Testis (tissue), 3 donors: ENCODE data around the gene PRAME. TPM values are rescaled to one million over a fixed set of nuclear protein-coding genes. Genes with fewer than 3 reads are reported as not detected.
A peak's percentile ranks its signal among the peaks of the same experiment; 100 is the strongest.

ENCODE experiments used
- DNase-seq: peaks from one replicate; pipeline ENCODE4 v3.0.0-alpha.2; 2019
- H3K27ac ChIP-seq, 2 donors: fragments of 200-600 bp; sonication (generic); one replicate each; pipeline ENCODE4 v1.5.1; 2019
- H3K27me3 ChIP-seq: fragments of 200-600 bp; sonication (generic); one replicate; pipeline ENCODE4 v1.5.1; 2019
- H3K36me3 ChIP-seq: fragments of 200-600 bp; sonication (generic); one replicate; pipeline ENCODE4 v1.5.1; 2017; ENCODE audit warnings: low read depth; ENCODE audit errors: missing control alignments
- H3K4me1 ChIP-seq: fragments of 200-600 bp; sonication (generic); one replicate; pipeline ENCODE4 v1.5.1; 2019
- H3K4me3 ChIP-seq, 2 donors: fragments of 200-600 bp; sonication (generic); one replicate each; pipeline ENCODE4 v1.5.1; 2017 to 2019
- H3K9me3 ChIP-seq: fragments of 200-600 bp; sonication (generic); one replicate; pipeline ENCODE4 v1.5.1; 2017
- CTCF ChIP-seq, 3 experiments: fragments of 450-650 bp in 2 of 3; fragments of 200-600 bp in 1 of 3; sonication (generic) in 1 of 3; IDR thresholded peaks; one replicate each; pipeline ENCODE4 v1.5.1; 2016 to 2019; ENCODE audit warnings: antibody characterized with exemption in 3 of 3, mild to moderate bottlenecking in 2 of 3, moderate library complexity in 1 of 3
- POLR2A ChIP-seq: fragments of 450-650 bp; IDR thresholded peaks from one replicate; pipeline ENCODE4 v1.6.1; 2017; ENCODE audit warnings: antibody characterized with exemption, mild to moderate bottlenecking, moderate library complexity
- WGBS, 2 donors: methylation state at CpG; one replicate each; pipeline ENCODE4 v1.1.5; 2018; 5-methylcytosine and 5-hydroxymethylcytosine counted together
- intact Hi-C: fragments of 100-400 bp; cut with DNase I; formaldehyde crosslinking; loops from one replicate; pipeline ENCODE4 v1.15.1; 2023; ENCODE audit warnings: low total_unique reads
- polyA plus RNA-seq: library from polyadenylated mRNA; stranded (reverse); fragments of 350-450 nt; fragmentation: Illumina TruSeq; extraction: RNeasy Lipid Tissue Mini Kit (QIAGEN cat#74804); gene quantifications from one replicate; pipeline ENCODE4 v1.2.3, GENCODE V29; 2014; ENCODE audit warnings: low read depth, low replicate concordance; ENCODE audit not compliant: insufficient read depth
- total RNA-seq, 2 donors: library from RNA; depleted of rRNA; stranded (reverse); fragments of >200 nt; gene quantifications; one replicate each; pipeline ENCODE4 v1.2.3, GENCODE V29; 2016

PRAME gene
- total and polyA plus RNA-seq, 3 donors from 2014 or later, result 137 to 233 (median 197) TPM

- peak; percentile 64 for DNase-seq
- Histone ChIP-seq H3K27me3 (no peaks in the 10 kb centered on the region), H3K27ac (no peak overlapping the region), H3K4me3 (no peak overlapping the region), H3K9me3 (no peaks in the 10 kb centered on the region), H3K36me3 (no peaks in the 10 kb centered on the region), H3K4me1 (no peaks in the 10 kb centered on the region)
- TF ChIP-seq CTCF (IDR thresholded peaks at IDR 0.05) (peak in 2 of 3 experiments; percentile 49 to 56), POLR2A (no peak)
- 66 to 68% methylated on average over 10 of the region's 10 CpGs for whole genome bisulfite sequencing, 2 donors
- intact Hi-C loops, result no loop called here
Observed at GRCh38 chr22:22593964-22594656, 35.0 kb upstream of the PRAME start.

GRCh38 chr22:22593250-22593649 lies 34.2 kb upstream of the PRAME start:
- Histone ChIP-seq H3K9me3 (no peaks in the 10 kb centered on the region), H3K4me1 (no peaks in the 10 kb centered on the region), H3K27ac (no peak overlapping the region), H3K4me3 (no peak overlapping the region), H3K36me3 (no peaks in the 10 kb centered on the region), H3K27me3 (no peaks in the 10 kb centered on the region)
- no peak for DNase-seq
- 78 to 83% methylated on average over 2 of the region's 2 CpGs for WGBS, 2 donors
- intact Hi-C loops, result no loop called here
- no peak for TF ChIP-seq CTCF (IDR thresholded peaks at IDR 0.05)
- TF ChIP-seq POLR2A, result no peak

GRCh38 chr22:22591348-22592299 lies 32.6 kb upstream of the PRAME start:
- Histone ChIP-seq H3K27me3 (no peaks in the 10 kb centered on the region), H3K4me1 (no peaks in the 10 kb centered on the region), H3K4me3 (no peak overlapping the region), H3K36me3 (no peaks in the 10 kb centered on the region), H3K9me3 (no peaks in the 10 kb centered on the region), H3K27ac (no peak overlapping the region)
- TF ChIP-seq CTCF (IDR thresholded peaks at IDR 0.05) (peak in 2 of 3 experiments; percentile 23 to 45), POLR2A (no peak)
- WGBS, 2 donors, result 70 to 71% methylated on average over 8 of the region's 8 CpGs
- intact Hi-C loops, result no loop called here
- DNase-seq, result no peak

- WGBS, 2 donors, result 92 to 94% methylated on average over 8 of the region's 8 CpGs
- DNase-seq, result no peak
- no peak for TF ChIP-seq CTCF (IDR thresholded peaks at IDR 0.05)
- no peak for TF ChIP-seq POLR2A
- intact Hi-C loops, result no loop called here
- no peaks in the 10 kb centered on the region for H3K4me1 ChIP-seq
- no peak overlapping the region for H3K4me3 ChIP-seq
- no peaks in the 10 kb centered on the region for H3K36me3 ChIP-seq
- H3K27ac ChIP-seq, result no peak overlapping the region
- H3K27me3 ChIP-seq, result no peaks in the 10 kb centered on the region
- no peaks in the 10 kb centered on the region for H3K9me3 ChIP-seq
Observed at GRCh38 chr22:22590136-22590891, 31.2 kb upstream of the PRAME start.
